ENCODE results near the gene PNPLA3.

Gene PNPLA3

GRCh38 chr22:43928468-43928867 lies 4.9 kb downstream of the PNPLA3 start:
- TF ChIP-seq CTCF (IDR thresholded peaks at IDR 0.05; ENCODE audit: control insufficient read depth, insufficient read depth, low read depth, low read length, missing control alignments), result no peak

GRCh38 chr22:43928908-43929307 lies 5.3 kb downstream of the PNPLA3 start:
- H3K4me3 ChIP-seq (ENCODE audit: control insufficient read depth, low read depth, low read length), result no peak overlapping the region
- TF ChIP-seq CTCF (IDR thresholded peaks at IDR 0.05; ENCODE audit: control insufficient read depth, insufficient read depth, low read depth, low read length, missing control alignments), result no peak
- no peak for DNase-seq (ENCODE audit: low read depth)

More at GRCh38 chr22:43928468-43928867, 4.9 kb downstream of the PNPLA3 start:
- DNase-seq (ENCODE audit: low read depth), result no peak
- H3K4me3 ChIP-seq (ENCODE audit: control insufficient read depth, low read depth, low read length), result no peak overlapping the region

- TF ChIP-seq CTCF (IDR thresholded peaks at IDR 0.05; ENCODE audit: control insufficient read depth, insufficient read depth, low read depth, low read length, missing control alignments), result no peak
- DNase-seq (ENCODE audit: low read depth), result no peak
- no peak overlapping the region for H3K4me3 ChIP-seq (ENCODE audit: control insufficient read depth, low read depth, low read length)
Observed at GRCh38 chr22:43931771-43932170, 8.2 kb downstream of the PNPLA3 start.

- no peak overlapping the region for H3K4me3 ChIP-seq (ENCODE audit: control insufficient read depth, low read depth, low read length)
- DNase-seq (ENCODE audit: low read depth), result no peak
- no peak for TF ChIP-seq CTCF (IDR thresholded peaks at IDR 0.05; ENCODE audit: control insufficient read depth, insufficient read depth, low read depth, low read length, missing control alignments)
Observed at GRCh38 chr22:43941449-43941848, 17.8 kb downstream of the PNPLA3 start.

- H3K4me3 ChIP-seq (ENCODE audit: control insufficient read depth, low read depth, low read length), result no peak overlapping the region
- no peak for DNase-seq (ENCODE audit: low read depth)
- TF ChIP-seq CTCF (IDR thresholded peaks at IDR 0.05; ENCODE audit: control insufficient read depth, insufficient read depth, low read depth, low read length, missing control alignments), result no peak
Observed at GRCh38 chr22:43944670-43945430, 21.2 kb downstream of the PNPLA3 start.

- H3K4me3 ChIP-seq (ENCODE audit: control insufficient read depth, low read depth, low read length), result no peak overlapping the region
- peak; percentile 87 for TF ChIP-seq CTCF (IDR thresholded peaks at IDR 0.05; ENCODE audit: control insufficient read depth, insufficient read depth, low read depth, low read length, missing control alignments)
- no peak for DNase-seq (ENCODE audit: low read depth)
Observed at GRCh38 chr22:43945632-43946383, 22.2 kb downstream of the PNPLA3 start.

All from AG09309 (cell line).